ENCODE measurements around the gene ALDH3A2. TPM values are rescaled to one million over a fixed set of nuclear protein-coding genes. Genes with fewer than 3 reads are reported as not detected.

ALDH3A2 gene
- total and polyA plus RNA-seq, 7 experiments from 2014 or later, result 25.2 to 53.4 (median 31.8) TPM

GRCh38 chr17:19723964-19724363 is 75.4 kb downstream of the ALDH3A2 start:
- ATAC-seq (no peak), DNase-seq (peak in 1 of 9 donors; percentile 7)
- Mint-ChIP-seq H3K4me3 (peak overlapping the region in 8 of 10 donors; percentile 20 to 74 (median 56)), H3K27me3 (peaks cover 0 to 12% (median 0%) of the 10 kb centered on the region in 5 donors), H3K9me3 (peaks cover 0 to 2% (median 0%) of the 10 kb centered on the region in 11 donors), H3K36me3 (no peaks in the 10 kb centered on the region), H3K27ac (peak overlapping the region in 8 of 9 donors; percentile 36 to 92 (median 71)), H3K4me1 (peaks cover 6 to 49% (median 33%) of the 10 kb centered on the region in 7 donors)
- Histone ChIP-seq H3K27ac (ENCODE audit: low read depth, low read length) (peak overlapping the region; percentile 12), H3K4me3 (ENCODE audit: low read length) (peak overlapping the region; percentile 19), H3K4me1 (ENCODE audit: control insufficient read depth in 2 of 2, insufficient read depth in 2 of 2, low read length in 2 of 2) (peaks cover 12 to 21% of the 10 kb centered on the region in 2 donors), H3K27me3 (ENCODE audit: control insufficient read depth in 2 of 2, insufficient read depth in 2 of 2, low read length in 2 of 2) (no peaks in the 10 kb centered on the region), H3K9me3 (ENCODE audit: control insufficient read depth in 2 of 3, low read length in 3 of 3) (no peaks in the 10 kb centered on the region), H3K36me3 (ENCODE audit: control insufficient read depth in 2 of 3, insufficient read depth in 3 of 3, low read length in 3 of 3) (no peaks in the 10 kb centered on the region)
- intact Hi-C loops (cut with micrococcal nuclease), result loop anchor here in 1 of 2 donors (5.0 kb wide), 1 partner anchor 77 kb away; the partner anchor contains the start of gene ALDH3A2
- POLR2A ChIA-PET, result no interaction called here
- CTCF ChIA-PET, result no interaction called here

GRCh38 chr17:19724501-19725420 is 76.2 kb downstream of the ALDH3A2 start:
- peak overlapping the region in 8 of 9 donors; percentile 72 to 93 (median 86) for H3K27ac Mint-ChIP-seq
- H3K4me1 Mint-ChIP-seq, result peaks cover 6 to 49% (median 33%) of the 10 kb centered on the region in 7 donors
- DNase-seq, result peak in 8 of 9 donors; percentile 18 to 35 (median 30)
- peak overlapping the region; percentile 12 for H3K27ac ChIP-seq (ENCODE audit: low read depth, low read length)
- no peaks in the 10 kb centered on the region for H3K36me3 ChIP-seq (ENCODE audit: control insufficient read depth in 2 of 3, insufficient read depth in 3 of 3, low read length in 3 of 3)
- H3K36me3 Mint-ChIP-seq, result no peaks in the 10 kb centered on the region
- ATAC-seq, result peak; percentile 83
- peak overlapping the region; percentile 29 to 85 (median 75) for H3K4me3 Mint-ChIP-seq
- H3K9me3 ChIP-seq (ENCODE audit: control insufficient read depth in 2 of 3, low read length in 3 of 3), result no peaks in the 10 kb centered on the region
- H3K4me3 ChIP-seq (ENCODE audit: low read length), result peak overlapping the region; percentile 19
- peaks cover 0 to 2% (median 0%) of the 10 kb centered on the region in 11 donors for H3K9me3 Mint-ChIP-seq
- ChIA-PET POLR2A (interaction anchor here (0.7 to 1.0 kb wide), 2 partner anchors 20 to 76 kb away, joined by 3 to 5 read pairs; partner anchors contain the start of gene ALDH3A2), CTCF (interaction anchor here (0.7 kb wide), 1 partner anchor 38 kb away, joined by 4 read pairs; no protein-coding TSS in a partner anchor)
- H3K27me3 Mint-ChIP-seq, result peaks cover 0 to 12% (median 0%) of the 10 kb centered on the region in 5 donors
- intact Hi-C loops (cut with micrococcal nuclease), result loop anchor here in 1 of 2 donors (5.0 kb wide), 1 partner anchor 77 kb away; the partner anchor contains the start of gene ALDH3A2
- H3K27me3 ChIP-seq (ENCODE audit: control insufficient read depth in 2 of 2, insufficient read depth in 2 of 2, low read length in 2 of 2), result no peaks in the 10 kb centered on the region
- H3K4me1 ChIP-seq (ENCODE audit: control insufficient read depth in 2 of 2, insufficient read depth in 2 of 2, low read length in 2 of 2), result peaks cover 12 to 21% of the 10 kb centered on the region in 2 donors

- peak overlapping the region; percentile 29 to 85 (median 75) for H3K4me3 Mint-ChIP-seq
- Histone ChIP-seq H3K36me3 (ENCODE audit: control insufficient read depth in 2 of 3, insufficient read depth in 3 of 3, low read length in 3 of 3) (no peaks in the 10 kb centered on the region), H3K27me3 (ENCODE audit: control insufficient read depth in 2 of 2, insufficient read depth in 2 of 2, low read length in 2 of 2) (no peaks in the 10 kb centered on the region), H3K4me3 (ENCODE audit: low read length) (no peak overlapping the region), H3K4me1 (ENCODE audit: control insufficient read depth in 2 of 2, insufficient read depth in 2 of 2, low read length in 2 of 2) (peaks cover 12 to 21% of the 10 kb centered on the region in 2 donors), H3K27ac (ENCODE audit: low read depth, low read length) (no peak overlapping the region), H3K9me3 (ENCODE audit: control insufficient read depth in 2 of 3, low read length in 3 of 3) (no peaks in the 10 kb centered on the region)
- POLR2A ChIA-PET, result interaction anchor here (0.7 to 1.0 kb wide), 2 partner anchors 20 to 77 kb away, joined by 3 to 5 read pairs; partner anchors contain the start of gene ALDH3A2
- ATAC-seq (peak; percentile 53), DNase-seq (no peak)
- peak overlapping the region in 8 of 9 donors; percentile 72 to 93 (median 86) for H3K27ac Mint-ChIP-seq
- H3K4me1 Mint-ChIP-seq, result peaks cover 6 to 49% (median 33%) of the 10 kb centered on the region in 7 donors
- CTCF ChIA-PET, result interaction anchor here (0.7 kb wide), 1 partner anchor 37 kb away, joined by 4 read pairs; no protein-coding TSS in a partner anchor
- H3K36me3 Mint-ChIP-seq, result no peaks in the 10 kb centered on the region
- H3K9me3 Mint-ChIP-seq, result peaks cover 0 to 2% (median 0%) of the 10 kb centered on the region in 11 donors
- intact Hi-C loops (cut with micrococcal nuclease), result no loop called here
- peaks cover 0 to 12% (median 0%) of the 10 kb centered on the region in 5 donors for H3K27me3 Mint-ChIP-seq
Measured at GRCh38 chr17:19725486-19725885, 76.9 kb downstream of the ALDH3A2 start.

- POLR2A ChIA-PET, result interaction anchor here (0.7 kb wide), 2 partner anchors 62 to 79 kb away, joined by 3 read pairs; no protein-coding TSS in a partner anchor
- Histone ChIP-seq H3K27me3 (ENCODE audit: control insufficient read depth in 2 of 2, insufficient read depth in 2 of 2, low read length in 2 of 2) (no peaks in the 10 kb centered on the region), H3K36me3 (ENCODE audit: control insufficient read depth in 2 of 3, insufficient read depth in 3 of 3, low read length in 3 of 3) (no peaks in the 10 kb centered on the region), H3K27ac (ENCODE audit: low read depth, low read length) (no peak overlapping the region), H3K9me3 (ENCODE audit: control insufficient read depth in 2 of 3, low read length in 3 of 3) (no peaks in the 10 kb centered on the region), H3K4me1 (ENCODE audit: control insufficient read depth in 2 of 2, insufficient read depth in 2 of 2, low read length in 2 of 2) (peaks cover 12 to 21% of the 10 kb centered on the region in 2 donors), H3K4me3 (ENCODE audit: low read length) (no peak overlapping the region)
- Mint-ChIP-seq H3K27me3 (peaks cover 0 to 12% (median 0%) of the 10 kb centered on the region in 5 donors), H3K9me3 (peaks cover 0 to 2% (median 0%) of the 10 kb centered on the region in 11 donors), H3K27ac (peak overlapping the region in 5 of 9 donors; percentile 24 to 92 (median 38)), H3K36me3 (no peaks in the 10 kb centered on the region), H3K4me3 (peak overlapping the region in 1 of 10 donors; percentile 47), H3K4me1 (peaks cover 6 to 49% (median 33%) of the 10 kb centered on the region in 7 donors)
- CTCF ChIA-PET, result interaction anchor here (0.6 to 1.2 kb wide), 3 partner anchors 19 to 130 kb away, joined by 3 read pairs; no protein-coding TSS in a partner anchor
- DNase-seq (no peak), ATAC-seq (no peak)
- intact Hi-C loops (cut with micrococcal nuclease), result no loop called here
Measured at GRCh38 chr17:19726631-19727376, 78.3 kb downstream of the ALDH3A2 start.

Other genes starting within 250 kb of the ALDH3A2 start
- 1 to 10 TPM in 3 of 5 experiments, under 1 TPM in 2; 0.54 to 2.3 (median 1.5) TPM for gene RNF112, start 237.5 kb upstream of the ALDH3A2 start, total RNA-seq
- under 1 TPM in 1 of 2 donors, not detected in 1; 0.15 TPM for gene RNF112, start 237.5 kb upstream of the ALDH3A2 start, polyA plus RNA-seq
- gene SLC47A1, start 114.9 kb upstream of the ALDH3A2 start, total RNA-seq, result 1 to 10 TPM in 1 of 5 experiments, under 1 TPM in 1, not detected in 3; 0.21 to 2.7 TPM
- gene SLC47A1, start 114.9 kb upstream of the ALDH3A2 start, polyA plus RNA-seq, result under 1 TPM in 1 of 2 donors, not detected in 1; 0.09 TPM
- not detected for gene SLC47A2, start 67.8 kb downstream of the ALDH3A2 start, total RNA-seq
- not detected for gene SLC47A2, start 67.8 kb downstream of the ALDH3A2 start, polyA plus RNA-seq
- under 1 TPM in 1 of 5 experiments, not detected in 4; 0.61 TPM for gene ALDH3A1, start 99.5 kb downstream of the ALDH3A2 start, total RNA-seq
- not detected for gene ALDH3A1, start 99.5 kb downstream of the ALDH3A2 start, polyA plus RNA-seq
- gene ULK2, start 219.2 kb downstream of the ALDH3A2 start, total RNA-seq, result 10 to 100 TPM; 10.9 to 21.2 (median 14.8) TPM
- 10 to 100 TPM in 1 of 2 donors, 1 to 10 TPM in 1; 7.3 to 14.3 TPM for gene ULK2, start 219.2 kb downstream of the ALDH3A2 start, polyA plus RNA-seq